Activated naive CD4-positive, alpha-beta T cell treated with anti-CD3 and anti-CD28 coated beads, Interleukin-2, amount 50 U/mL, for 24 hours (primary cell): ENCODE results near the gene PIRT.

ENCODE experiments used
- H3K27ac Mint-ChIP-seq: one replicate; pipeline ENCODE4 v1.8.0; 2021; ENCODE audit warnings: mild to moderate bottlenecking, mixed read lengths
- H3K27me3 Mint-ChIP-seq: one replicate; pipeline ENCODE4 v1.8.0; 2021; ENCODE audit warnings: mixed read lengths
- H3K36me3 Mint-ChIP-seq: one replicate; pipeline ENCODE4 v1.8.0; 2021; ENCODE audit warnings: mixed read lengths
- H3K4me1 Mint-ChIP-seq: one replicate; pipeline ENCODE4 v1.8.0; 2021; ENCODE audit warnings: mixed read lengths
- H3K4me3 Mint-ChIP-seq: one replicate; pipeline ENCODE4 v1.8.0; 2021; ENCODE audit warnings: mild to moderate bottlenecking, mixed read lengths
- H3K9me3 Mint-ChIP-seq: one replicate; pipeline ENCODE4 v1.8.0; 2021; ENCODE audit warnings: mixed read lengths

The PIRT gene

DNA sequence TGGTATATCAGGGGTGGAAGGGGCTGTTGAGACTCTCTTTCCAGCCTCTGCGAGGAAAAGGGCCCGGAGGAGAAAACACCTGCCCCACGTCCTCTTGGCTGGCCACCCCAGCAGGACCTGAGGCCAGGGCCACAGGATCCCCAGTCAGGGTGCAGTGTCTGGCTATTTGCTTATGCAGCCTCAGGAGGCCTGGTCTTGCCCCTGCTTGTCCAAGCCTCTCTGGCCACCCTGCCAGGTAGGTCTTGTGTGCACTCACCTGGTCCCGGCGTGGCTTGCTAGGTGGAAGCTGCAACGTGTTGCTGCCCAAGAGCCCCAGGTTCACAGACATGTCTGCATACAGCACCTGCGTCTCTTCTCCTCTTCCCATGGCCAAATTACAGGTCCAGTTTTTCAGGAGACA is 34.5 kb downstream of the PIRT start:
- Mint-ChIP-seq H3K4me1 (no peaks in the 10 kb centered on the region), H3K36me3 (peaks cover 2% of the 10 kb centered on the region), H3K4me3 (no peak overlapping the region), H3K9me3 (no peaks in the 10 kb centered on the region), H3K27ac (no peak overlapping the region), H3K27me3 (no peaks in the 10 kb centered on the region)

DNA sequence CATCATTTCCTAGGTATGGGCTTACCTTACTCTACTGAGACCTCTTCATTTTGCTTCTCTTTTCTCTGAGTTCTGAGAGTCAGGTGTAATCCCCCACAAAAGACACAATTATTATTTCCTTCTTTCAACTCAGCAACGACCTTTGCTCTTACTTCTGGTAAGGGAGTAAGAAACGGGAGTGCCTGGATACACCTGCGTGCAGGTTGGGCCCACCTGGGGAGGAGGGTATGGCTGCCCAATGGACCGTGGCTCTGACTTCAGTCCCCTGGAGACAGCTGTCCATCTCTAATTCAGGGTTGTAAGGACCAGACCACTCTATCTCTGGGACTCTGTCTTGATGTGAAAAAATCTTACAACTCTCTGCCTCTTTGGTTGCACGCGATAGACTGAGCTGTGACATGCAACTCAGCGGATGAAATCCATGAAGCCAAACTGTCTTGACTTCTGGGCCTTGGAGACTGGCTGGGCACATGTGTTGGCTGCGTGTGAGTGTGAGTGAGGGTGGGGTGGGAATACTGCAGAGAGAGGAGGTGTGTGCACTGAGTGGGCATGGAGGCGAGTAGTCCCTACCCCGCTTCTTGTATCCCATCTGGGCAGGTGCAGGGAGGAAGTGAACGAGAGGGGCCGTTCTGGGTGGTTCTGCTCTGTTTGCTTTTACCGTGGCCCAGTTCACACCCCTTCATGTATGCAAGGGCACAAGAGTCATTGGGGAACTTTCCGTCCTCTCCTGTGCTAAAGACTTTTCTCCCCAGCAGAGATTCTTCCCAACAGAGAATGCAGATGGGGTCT is 35.2 kb downstream of the PIRT start:
- Mint-ChIP-seq H3K9me3 (no peaks in the 10 kb centered on the region), H3K27me3 (no peaks in the 10 kb centered on the region), H3K4me3 (no peak overlapping the region), H3K36me3 (peaks cover 2% of the 10 kb centered on the region), H3K4me1 (no peaks in the 10 kb centered on the region), H3K27ac (no peak overlapping the region)

DNA sequence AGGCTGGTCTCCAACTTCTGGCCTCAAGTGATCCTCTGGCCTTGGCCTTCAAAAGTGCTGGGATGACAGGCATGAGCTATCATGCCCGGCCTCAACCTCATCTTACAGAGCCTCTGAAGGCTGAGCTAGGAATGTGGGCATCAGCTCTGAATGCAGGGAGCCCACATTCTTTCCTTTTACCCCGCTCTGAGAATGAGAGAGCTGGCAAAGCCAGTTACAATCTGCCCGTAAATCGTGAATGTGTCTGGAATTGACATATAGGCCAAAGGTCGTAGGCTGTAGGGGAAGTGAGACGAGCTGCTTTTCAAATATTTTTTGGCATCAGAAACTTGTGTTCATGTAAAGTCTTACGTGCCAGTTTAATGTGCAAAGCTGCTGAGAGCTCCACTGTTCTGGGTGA is 38.5 kb downstream of the PIRT start:
- H3K4me3 Mint-ChIP-seq, result no peak overlapping the region
- H3K36me3 Mint-ChIP-seq, result peaks cover 2% of the 10 kb centered on the region
- H3K4me1 Mint-ChIP-seq, result no peaks in the 10 kb centered on the region
- H3K27me3 Mint-ChIP-seq, result no peaks in the 10 kb centered on the region
- H3K27ac Mint-ChIP-seq, result no peak overlapping the region
- H3K9me3 Mint-ChIP-seq, result no peaks in the 10 kb centered on the region

DNA sequence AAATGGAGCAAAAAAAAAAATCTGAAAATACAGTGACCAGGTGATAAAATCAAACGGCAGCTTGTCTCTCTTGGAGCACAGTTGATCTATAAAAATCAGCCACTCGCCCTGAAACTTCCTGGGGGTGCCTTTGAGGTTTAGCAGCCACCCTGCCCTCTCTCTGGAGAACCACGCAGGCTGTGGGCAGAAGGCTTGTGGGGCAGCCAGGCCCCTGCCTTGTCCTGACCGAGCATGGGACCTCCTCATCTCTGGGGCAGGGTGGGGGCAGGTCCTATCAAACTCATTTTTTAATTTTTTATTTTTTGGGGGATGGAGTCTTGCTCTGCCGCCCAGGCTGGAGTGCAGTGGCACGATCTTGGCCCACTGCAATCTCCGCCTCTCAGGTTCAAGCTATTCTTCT is 39.0 kb downstream of the PIRT start:
- no peaks in the 10 kb centered on the region for H3K27me3 Mint-ChIP-seq
- H3K4me1 Mint-ChIP-seq, result no peaks in the 10 kb centered on the region
- peaks cover 2% of the 10 kb centered on the region for H3K36me3 Mint-ChIP-seq
- H3K9me3 Mint-ChIP-seq, result no peaks in the 10 kb centered on the region
- no peak overlapping the region for H3K4me3 Mint-ChIP-seq
- no peak overlapping the region for H3K27ac Mint-ChIP-seq

DNA sequence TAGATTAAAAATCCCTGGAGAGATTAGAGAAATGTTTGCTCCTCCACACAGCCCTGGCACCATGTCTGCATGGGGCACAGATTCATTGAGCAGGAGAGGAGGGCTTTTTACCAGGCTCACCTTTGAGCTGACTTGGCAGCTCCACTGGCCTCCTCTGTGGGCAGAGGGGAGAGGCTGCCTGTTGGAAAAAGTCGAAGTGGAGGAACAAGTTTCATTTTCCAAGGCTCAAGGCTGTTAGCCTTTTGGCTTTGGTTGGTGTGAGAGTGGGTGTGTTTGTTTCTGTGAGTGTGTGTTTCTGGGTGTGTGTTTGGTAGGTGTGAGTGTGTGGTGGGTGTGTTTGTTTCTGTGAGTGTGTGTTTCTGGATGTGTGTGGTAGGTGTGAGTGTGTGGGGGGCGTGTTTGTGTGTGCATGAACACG is 39.5 kb downstream of the PIRT start:
- Mint-ChIP-seq H3K27me3 (no peaks in the 10 kb centered on the region), H3K4me3 (no peak overlapping the region), H3K9me3 (no peaks in the 10 kb centered on the region), H3K36me3 (peaks cover 2% of the 10 kb centered on the region), H3K4me1 (no peaks in the 10 kb centered on the region), H3K27ac (no peak overlapping the region)

DNA sequence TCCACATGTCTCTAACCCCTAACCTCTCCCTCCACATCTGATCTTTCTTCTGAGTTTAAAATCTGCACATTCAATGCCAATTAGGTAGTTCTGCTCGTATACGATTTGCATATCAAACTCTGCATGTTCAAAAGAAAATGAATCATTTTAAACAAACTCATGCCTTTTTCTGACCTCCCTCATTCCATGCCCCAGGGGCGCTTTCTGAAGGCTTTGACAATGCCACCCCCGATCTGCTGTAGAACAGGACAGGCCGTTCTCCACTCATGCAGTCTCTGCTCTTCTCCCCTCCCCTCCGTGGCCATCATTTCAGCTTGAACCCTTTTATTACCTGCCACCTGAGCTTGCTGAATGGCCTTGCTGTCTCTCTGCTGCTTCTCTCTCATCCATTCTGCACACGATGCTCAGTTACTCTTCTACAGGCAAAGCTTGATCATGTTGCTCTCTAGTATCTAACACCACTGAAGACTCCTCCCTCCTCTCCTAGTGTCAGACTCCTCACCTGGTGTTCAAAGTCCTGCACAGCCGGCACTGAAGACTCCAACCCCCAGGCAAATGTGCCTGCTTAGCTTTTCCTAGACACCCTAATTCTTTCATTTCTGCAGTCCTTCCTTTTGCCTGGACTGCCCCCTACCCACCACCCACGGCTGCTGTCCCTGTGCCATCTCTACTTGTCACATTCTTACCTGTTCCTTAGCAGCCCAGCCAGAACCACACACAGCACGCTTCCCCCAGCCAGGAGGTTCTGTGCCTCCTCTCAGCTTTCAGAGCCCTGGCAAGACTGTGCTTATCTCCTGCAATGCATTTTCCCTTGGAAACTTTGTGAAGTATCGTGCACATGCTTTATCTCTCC is 40.2 kb downstream of the PIRT start:
- Mint-ChIP-seq H3K4me1 (no peaks in the 10 kb centered on the region), H3K36me3 (peaks cover under 1% of the 10 kb centered on the region), H3K9me3 (no peaks in the 10 kb centered on the region), H3K27me3 (no peaks in the 10 kb centered on the region), H3K27ac (no peak overlapping the region), H3K4me3 (no peak overlapping the region)

DNA sequence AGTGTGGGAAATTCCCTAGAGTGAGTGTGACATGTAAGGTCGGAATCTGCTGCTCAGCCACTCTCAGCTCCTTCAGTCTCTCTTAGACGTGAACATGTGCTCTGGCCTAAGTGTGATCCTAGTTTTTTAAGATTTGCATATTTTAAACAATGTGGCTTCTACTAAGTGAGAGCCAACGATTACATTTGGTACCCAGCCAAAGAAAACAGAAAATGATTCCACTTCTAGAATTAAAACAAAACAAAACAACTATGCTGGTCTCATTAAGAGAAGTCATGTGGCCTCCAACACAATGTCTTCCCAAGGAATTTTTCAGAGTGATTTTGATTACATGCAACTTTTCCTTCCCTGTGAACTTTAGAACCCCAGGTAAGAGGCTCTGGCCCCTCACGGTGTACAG is 44.1 kb downstream of the PIRT start:
- Mint-ChIP-seq H3K36me3 (no peaks in the 10 kb centered on the region), H3K9me3 (no peaks in the 10 kb centered on the region), H3K27ac (no peak overlapping the region), H3K27me3 (no peaks in the 10 kb centered on the region), H3K4me3 (no peak overlapping the region), H3K4me1 (no peaks in the 10 kb centered on the region)

DNA sequence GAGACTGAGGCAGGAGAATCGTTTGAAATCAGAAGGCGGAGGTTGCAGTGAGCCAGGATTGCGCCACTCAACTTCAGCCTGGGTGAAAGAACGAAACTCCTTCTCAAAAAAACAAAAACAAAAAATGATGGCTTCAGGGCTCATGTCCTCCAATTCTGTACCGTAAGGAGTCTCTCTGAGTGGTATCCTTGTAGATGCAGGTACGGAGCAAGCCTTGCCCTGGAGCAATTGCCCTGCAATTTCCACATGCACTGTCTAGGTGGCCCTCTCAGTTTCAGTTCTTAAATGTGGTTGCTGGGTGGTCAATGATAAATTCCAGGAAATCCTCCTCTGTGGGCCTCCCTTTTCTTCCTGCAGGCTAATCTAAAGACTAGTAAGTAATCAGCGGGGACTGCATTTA is 44.6 kb downstream of the PIRT start:
- Mint-ChIP-seq H3K9me3 (no peaks in the 10 kb centered on the region), H3K4me1 (no peaks in the 10 kb centered on the region), H3K27ac (no peak overlapping the region), H3K4me3 (no peak overlapping the region), H3K27me3 (no peaks in the 10 kb centered on the region), H3K36me3 (no peaks in the 10 kb centered on the region)

DNA sequence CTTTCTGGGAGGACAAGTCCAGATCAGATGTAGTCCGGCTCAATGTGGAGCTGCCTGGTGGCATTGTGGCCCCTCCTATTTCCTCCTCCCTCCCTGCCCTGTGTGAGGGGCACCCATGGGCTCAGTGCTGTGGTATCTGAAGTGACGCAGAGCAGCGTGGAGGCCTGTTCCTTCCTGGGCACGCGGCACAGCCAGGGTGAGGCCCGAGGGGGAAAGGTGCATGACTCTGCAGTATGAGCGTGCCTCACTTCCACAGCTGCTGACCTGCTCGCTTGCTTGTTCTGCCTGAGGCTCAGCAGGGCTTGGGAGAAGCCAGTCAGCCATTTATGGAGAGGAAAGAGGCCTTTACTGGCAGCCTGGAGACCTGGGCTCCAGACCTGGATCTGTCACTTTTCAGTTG is 45.7 kb downstream of the PIRT start:
- Mint-ChIP-seq H3K4me3 (no peak overlapping the region), H3K9me3 (no peaks in the 10 kb centered on the region), H3K4me1 (no peaks in the 10 kb centered on the region), H3K27ac (no peak overlapping the region), H3K27me3 (no peaks in the 10 kb centered on the region), H3K36me3 (no peaks in the 10 kb centered on the region)

DNA sequence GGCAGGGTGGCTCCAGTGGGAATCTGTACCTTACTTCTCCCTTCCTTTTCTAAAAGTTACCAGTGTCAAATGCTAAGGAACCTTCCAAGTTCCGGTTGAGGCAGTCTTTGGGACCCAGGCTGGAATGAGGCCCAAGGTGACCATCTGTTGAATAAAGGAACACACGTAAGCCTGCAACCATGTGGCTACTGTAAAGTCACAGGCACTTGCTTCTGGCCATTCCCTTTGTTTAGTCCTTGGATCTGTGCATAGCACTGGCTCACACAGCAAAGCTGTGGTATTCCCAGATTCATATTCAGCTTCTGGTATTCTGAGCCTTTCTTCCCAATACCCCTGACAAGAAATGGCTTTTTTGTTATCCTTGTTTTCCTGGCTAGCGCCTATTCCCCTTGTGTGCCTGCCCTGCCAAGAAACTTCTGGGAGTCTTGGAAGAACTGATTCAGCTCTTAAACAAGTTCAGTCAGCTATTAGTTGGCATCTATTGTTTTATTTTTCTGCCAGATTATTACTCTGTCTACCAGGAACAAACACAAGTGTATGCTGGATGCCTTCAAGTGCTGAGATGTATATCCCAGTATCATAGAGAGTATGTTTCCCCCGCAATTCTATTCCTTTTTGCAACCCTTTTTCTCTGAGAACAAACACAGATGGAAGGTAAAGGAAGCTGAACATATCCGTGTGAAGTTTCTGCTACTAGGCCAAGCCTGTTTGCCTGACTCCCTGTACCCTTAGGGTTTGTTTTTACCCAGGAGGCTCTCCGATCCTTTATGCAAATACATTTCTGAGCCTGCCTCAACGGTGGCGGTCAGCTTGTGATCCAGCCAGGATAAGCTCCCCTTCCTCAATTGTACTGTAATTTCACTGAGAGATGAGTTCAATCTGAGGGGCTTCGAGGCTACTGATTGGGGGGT is 47.1 kb downstream of the PIRT start:
- Mint-ChIP-seq H3K4me1 (no peaks in the 10 kb centered on the region), H3K4me3 (no peak overlapping the region), H3K9me3 (no peaks in the 10 kb centered on the region), H3K27ac (no peak overlapping the region), H3K36me3 (no peaks in the 10 kb centered on the region), H3K27me3 (no peaks in the 10 kb centered on the region)

DNA sequence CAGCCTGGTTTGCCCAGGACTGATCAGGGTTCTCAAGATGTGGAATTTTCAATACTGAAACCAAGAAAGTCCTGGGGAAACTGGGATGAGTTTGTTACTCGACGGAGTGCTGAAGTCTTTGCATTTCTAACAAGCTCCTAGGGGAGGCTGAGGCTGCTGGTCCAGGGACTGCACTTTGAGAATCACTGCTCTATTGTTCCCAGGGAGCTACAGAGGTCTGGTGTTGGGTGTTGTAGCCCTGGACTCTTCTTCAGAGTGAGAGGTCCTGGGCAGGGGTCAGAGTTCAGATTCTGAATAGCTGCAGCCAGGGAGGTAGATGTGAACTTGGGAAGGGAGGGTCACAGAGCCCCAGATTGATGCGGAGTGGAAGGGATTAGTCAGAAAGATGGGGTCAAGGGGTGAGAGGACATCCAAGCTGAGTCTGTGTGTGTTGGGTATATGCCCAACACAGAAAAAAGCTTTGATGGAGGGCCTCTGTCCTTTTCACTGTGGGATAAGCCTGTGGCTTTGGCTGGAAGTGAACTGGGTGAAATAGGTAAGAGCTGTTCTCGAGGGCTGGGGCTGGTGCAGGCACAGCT is 48.1 kb downstream of the PIRT start:
- Mint-ChIP-seq H3K4me3 (no peak overlapping the region), H3K9me3 (no peaks in the 10 kb centered on the region), H3K27me3 (no peaks in the 10 kb centered on the region), H3K27ac (no peak overlapping the region), H3K36me3 (no peaks in the 10 kb centered on the region), H3K4me1 (no peaks in the 10 kb centered on the region)

DNA sequence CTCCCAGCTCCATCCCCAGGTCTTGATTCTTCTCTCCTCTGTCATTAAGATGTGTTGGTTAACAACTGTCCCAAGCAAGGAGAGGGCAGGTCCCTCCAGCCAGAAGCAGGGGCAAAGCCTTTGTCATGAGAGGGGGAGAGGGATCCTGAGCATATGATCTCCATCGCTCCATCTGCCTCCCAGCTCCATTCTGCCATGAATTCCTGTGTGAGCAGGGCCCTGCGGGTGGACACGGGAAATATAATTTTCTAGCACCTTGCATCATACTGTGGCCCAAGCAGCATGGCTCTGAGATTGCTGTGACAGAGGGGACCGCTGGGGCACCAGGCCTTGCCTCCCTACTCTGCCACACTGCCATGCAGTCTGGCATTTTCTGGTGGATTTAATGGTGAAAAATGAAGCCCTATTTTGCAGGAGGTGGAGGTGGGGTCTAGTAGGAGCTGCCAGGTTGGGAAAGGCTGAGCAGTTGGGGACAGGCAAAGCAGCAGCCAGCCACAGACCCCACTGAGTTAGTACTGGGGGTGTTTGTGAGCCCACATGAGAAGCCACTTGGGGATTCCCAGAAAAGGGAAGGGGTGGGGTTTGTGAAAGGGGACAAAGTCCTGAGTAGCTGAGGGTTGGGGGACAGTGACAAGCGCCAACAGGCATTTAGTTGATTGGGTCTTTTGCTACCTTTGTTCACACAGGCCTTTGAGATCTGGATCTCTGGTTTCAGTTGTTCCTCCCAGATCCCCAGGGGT is 50.4 kb downstream of the PIRT start:
- peak overlapping the region; percentile 23 for H3K27ac Mint-ChIP-seq
- H3K4me1 Mint-ChIP-seq, result no peaks in the 10 kb centered on the region
- H3K27me3 Mint-ChIP-seq, result no peaks in the 10 kb centered on the region
- H3K36me3 Mint-ChIP-seq, result peaks cover 4% of the 10 kb centered on the region
- no peak overlapping the region for H3K4me3 Mint-ChIP-seq
- no peaks in the 10 kb centered on the region for H3K9me3 Mint-ChIP-seq

DNA sequence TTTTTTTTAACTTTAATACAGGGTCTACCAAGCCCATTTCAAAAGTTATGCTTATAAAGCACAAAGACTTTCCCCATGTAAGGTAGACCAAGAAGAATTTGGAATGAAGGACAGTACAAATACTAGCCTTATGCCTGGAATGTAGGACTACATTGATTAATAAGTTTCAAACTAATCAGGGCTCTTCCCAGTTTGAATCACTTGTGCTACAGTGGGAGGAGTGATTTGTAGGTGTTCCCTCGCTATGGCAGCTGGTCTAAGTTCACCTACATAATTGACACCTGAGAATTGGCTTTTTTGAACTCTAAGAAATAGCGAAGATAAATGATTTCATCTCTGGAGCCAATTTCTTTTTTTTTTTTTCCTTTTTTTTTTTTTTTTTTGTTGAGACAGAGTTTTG is 52.6 kb downstream of the PIRT start:
- peaks cover 4% of the 10 kb centered on the region for H3K36me3 Mint-ChIP-seq
- H3K27ac Mint-ChIP-seq, result no peak overlapping the region
- no peak overlapping the region for H3K4me3 Mint-ChIP-seq
- no peaks in the 10 kb centered on the region for H3K27me3 Mint-ChIP-seq
- no peaks in the 10 kb centered on the region for H3K4me1 Mint-ChIP-seq
- H3K9me3 Mint-ChIP-seq, result no peaks in the 10 kb centered on the region

DNA sequence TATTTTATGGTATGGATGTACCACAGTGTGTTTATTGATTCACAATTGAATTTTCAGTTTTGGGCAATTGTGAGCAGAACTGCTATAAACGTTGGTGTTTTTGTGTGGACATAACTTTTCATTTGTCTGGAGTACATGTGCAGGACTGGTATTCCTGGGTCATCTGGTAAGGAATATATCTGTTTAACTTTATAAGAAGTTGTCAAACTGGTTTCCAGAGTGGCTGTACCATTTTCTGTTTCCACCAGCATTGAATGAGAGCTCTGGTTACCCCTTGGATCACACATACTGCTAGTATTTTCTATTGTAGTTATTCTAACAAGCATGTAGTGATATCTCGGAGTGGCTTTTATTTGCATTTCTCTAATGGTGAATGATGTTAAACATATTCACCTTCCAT is 58.3 kb downstream of the PIRT start:
- Mint-ChIP-seq H3K4me1 (no peaks in the 10 kb centered on the region), H3K27ac (no peak overlapping the region), H3K27me3 (no peaks in the 10 kb centered on the region), H3K4me3 (no peak overlapping the region), H3K36me3 (peaks cover 4% of the 10 kb centered on the region), H3K9me3 (no peaks in the 10 kb centered on the region)

DNA sequence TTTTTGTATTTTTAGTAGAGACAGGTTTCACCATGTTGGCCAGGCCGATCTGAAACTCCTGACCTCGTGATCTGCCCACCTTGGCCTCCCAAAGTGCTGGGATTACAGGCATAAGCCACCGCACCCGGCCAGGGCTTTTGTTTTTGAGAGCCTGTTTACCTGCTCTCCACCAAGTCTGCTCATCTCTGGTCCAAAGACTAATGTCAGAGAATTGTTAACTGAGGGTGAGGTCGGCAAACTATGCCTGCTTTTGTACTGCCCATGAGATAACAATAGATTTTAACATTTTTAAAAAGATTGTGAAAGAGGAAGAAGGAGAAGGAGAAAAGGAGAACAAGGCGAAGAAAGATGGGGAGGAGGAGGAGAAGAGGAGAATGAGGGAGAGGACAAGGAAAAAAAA is 60.0 kb downstream of the PIRT start:
- Mint-ChIP-seq H3K4me1 (no peaks in the 10 kb centered on the region), H3K27me3 (no peaks in the 10 kb centered on the region), H3K36me3 (peaks cover 3% of the 10 kb centered on the region), H3K4me3 (no peak overlapping the region), H3K27ac (no peak overlapping the region), H3K9me3 (no peaks in the 10 kb centered on the region)
